A673 (cell line): ENCODE data around the gene PCED1A. TPM values are rescaled to one million over a fixed set of nuclear protein-coding genes. Genes with fewer than 3 reads are reported as not detected.

Experiments
- BruUV-seq: library from RNA; stranded (reverse); fragments of 400-500 nt; replicated peaks from 2 replicates; lab custom pipeline; 2021; lab: Mats Ljungman, UMichigan
- CTCF ChIA-PET: fragments of 300-600 bp; sonication (Branson Sonifier 250); formaldehyde crosslinking; loops from one replicate; lab custom pipeline; 2022; ENCODE audit warnings: antibody characterized with exemption; lab: Charles Lee
- POLR2A ChIA-PET: fragments of 300-600 bp; sonication (Branson Sonifier 250); formaldehyde crosslinking; loops from one replicate; lab custom pipeline; 2022; ENCODE audit warnings: antibody characterized with exemption; ENCODE audit not compliant: low non-redundant PET; lab: Charles Lee
- DNase-seq: peaks from one replicate; pipeline ENCODE4 v3.0.0-alpha.2; 2015; ENCODE audit warnings: low spot score
- H3K27ac ChIP-seq: fragments of 200-600 bp; sonication (generic); 2 replicates; pipeline ENCODE4 v1.5.1; 2016; ENCODE audit warnings: mixed run types, low read depth, mild to moderate bottlenecking, mixed read lengths, antibody characterized with exemption, low read length; ENCODE audit not compliant: poor library complexity, severe bottlenecking
- H3K27me3 ChIP-seq: fragments of 200-600 bp; sonication (generic); replicated peaks from 2 replicates; pipeline ENCODE4 v1.6.1; 2017; ENCODE audit warnings: mixed run types, low read depth, mild to moderate bottlenecking, mixed read lengths, antibody characterized with exemption, low read length; ENCODE audit not compliant: insufficient read depth, poor library complexity
- H3K36me3 ChIP-seq: fragments of 200-600 bp; sonication (generic); 2 replicates; pipeline ENCODE4 v1.6.1; 2016; ENCODE audit warnings: mixed run types, mild to moderate bottlenecking, mixed read lengths, antibody characterized with exemption, low read length; ENCODE audit not compliant: insufficient read depth, poor library complexity, severe bottlenecking
- H3K4me1 ChIP-seq: fragments of 200-600 bp; sonication (generic); 2 replicates; pipeline ENCODE4 v1.6.1; 2017; ENCODE audit warnings: mixed run types, mild to moderate bottlenecking, mixed read lengths, antibody characterized with exemption, low read length; ENCODE audit not compliant: insufficient read depth, poor library complexity, severe bottlenecking
- H3K4me3 ChIP-seq: fragments of 200-600 bp; sonication (generic); 2 replicates; pipeline ENCODE4 v1.5.1; 2016; ENCODE audit warnings: low read depth, mixed run types, mild to moderate bottlenecking, mixed read lengths, low read length; ENCODE audit not compliant: poor library complexity, severe bottlenecking
- H3K9me3 ChIP-seq: fragments of 200-600 bp; sonication (generic); 2 replicates; pipeline ENCODE4 v1.6.1; 2016; ENCODE audit warnings: mixed run types, low read depth, mild to moderate bottlenecking, mixed read lengths, antibody characterized with exemption, low read length; ENCODE audit not compliant: poor library complexity, severe bottlenecking
- EZH2 ChIP-seq: fragments of 200-600 bp; sonication (generic); IDR thresholded peaks from 2 replicates; pipeline ENCODE4 v1.6.1; 2017; ENCODE audit warnings: borderline replicate concordance, low read depth, mild to moderate bottlenecking, mixed read lengths, antibody characterized with exemption, low read length; ENCODE audit not compliant: poor library complexity, severe bottlenecking
- intact Hi-C: fragments of 100-400 bp; cut with micrococcal nuclease; formaldehyde crosslinking; loops from one replicate; pipeline ENCODE4 v1.10.0; 2022; ENCODE audit not compliant: unreplicated experiment
- total RNA-seq: library from RNA; stranded (reverse); gene quantifications from 2 replicates; pipeline ENCODE4 v1.2.3, GENCODE V29; 2021
- TF ChIP-seq, protein P1 (sequence below): fragments of 300-800, 200-600 bp; sonication (generic); conservative IDR thresholded peaks from 2 replicates; pipeline ENCODE4 v1.5.1; 2017; ENCODE audit warnings: low read depth, mild to moderate bottlenecking, antibody characterized with exemption, low read length, moderate library complexity, mixed read lengths

Gene PCED1A
- total RNA-seq, 1 experiment from 2014 or later, result 32.8 TPM

DNA sequence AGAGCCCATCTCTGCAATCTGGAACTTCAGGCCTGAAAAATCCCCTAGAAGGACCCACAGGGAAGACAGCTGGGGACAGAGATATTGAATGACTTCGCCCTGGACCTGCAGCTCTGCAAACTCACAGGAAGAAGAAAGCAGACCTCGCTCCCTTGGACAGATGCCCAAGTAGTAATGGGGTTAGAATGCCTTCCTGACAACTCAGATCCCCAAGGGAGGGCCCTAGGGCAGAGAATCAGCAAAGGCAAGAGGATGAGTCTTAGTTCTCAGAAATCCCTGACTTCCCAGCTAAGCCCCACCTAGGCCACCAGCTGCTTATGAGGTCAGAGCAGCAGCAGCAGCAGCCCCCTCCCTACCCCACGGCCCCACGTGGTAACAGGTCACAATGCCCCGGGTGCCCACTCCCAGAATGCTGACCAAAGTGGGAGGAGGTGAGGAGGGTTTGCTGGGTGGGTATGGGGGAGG, 25.8 kb downstream of the PCED1A start, which contains the start of gene C20orf141:
C20orf141 (plus strand) TSS at position 401 of the 465 bp plus-strand sequence. CDS start 198 bp downstream, outside the sequence.
- POLR2A ChIA-PET, result no interaction called here
- Histone ChIP-seq H3K27me3 (no peaks in the 10 kb centered on the region), H3K36me3 (no peaks in the 10 kb centered on the region), H3K4me3 (no peak within 1 kb of the TSS), H3K9me3 (peaks cover 17% of the 10 kb centered on the region), H3K4me1 (peaks cover 17% of the 10 kb centered on the region), H3K27ac (peak within 1 kb of the TSS; percentile 49)
- intact Hi-C loops, result no loop called here
- no TSS peak for BruUV-seq
- CTCF ChIA-PET, result no interaction called here
- TF ChIP-seq, protein P1, sequence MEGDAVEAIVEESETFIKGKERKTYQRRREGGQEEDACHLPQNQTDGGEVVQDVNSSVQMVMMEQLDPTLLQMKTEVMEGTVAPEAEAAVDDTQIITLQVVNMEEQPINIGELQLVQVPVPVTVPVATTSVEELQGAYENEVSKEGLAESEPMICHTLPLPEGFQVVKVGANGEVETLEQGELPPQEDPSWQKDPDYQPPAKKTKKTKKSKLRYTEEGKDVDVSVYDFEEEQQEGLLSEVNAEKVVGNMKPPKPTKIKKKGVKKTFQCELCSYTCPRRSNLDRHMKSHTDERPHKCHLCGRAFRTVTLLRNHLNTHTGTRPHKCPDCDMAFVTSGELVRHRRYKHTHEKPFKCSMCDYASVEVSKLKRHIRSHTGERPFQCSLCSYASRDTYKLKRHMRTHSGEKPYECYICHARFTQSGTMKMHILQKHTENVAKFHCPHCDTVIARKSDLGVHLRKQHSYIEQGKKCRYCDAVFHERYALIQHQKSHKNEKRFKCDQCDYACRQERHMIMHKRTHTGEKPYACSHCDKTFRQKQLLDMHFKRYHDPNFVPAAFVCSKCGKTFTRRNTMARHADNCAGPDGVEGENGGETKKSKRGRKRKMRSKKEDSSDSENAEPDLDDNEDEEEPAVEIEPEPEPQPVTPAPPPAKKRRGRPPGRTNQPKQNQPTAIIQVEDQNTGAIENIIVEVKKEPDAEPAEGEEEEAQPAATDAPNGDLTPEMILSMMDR, result no peak
- no peak for TF ChIP-seq EZH2
- DNase-seq, result peak; percentile 96

DNA sequence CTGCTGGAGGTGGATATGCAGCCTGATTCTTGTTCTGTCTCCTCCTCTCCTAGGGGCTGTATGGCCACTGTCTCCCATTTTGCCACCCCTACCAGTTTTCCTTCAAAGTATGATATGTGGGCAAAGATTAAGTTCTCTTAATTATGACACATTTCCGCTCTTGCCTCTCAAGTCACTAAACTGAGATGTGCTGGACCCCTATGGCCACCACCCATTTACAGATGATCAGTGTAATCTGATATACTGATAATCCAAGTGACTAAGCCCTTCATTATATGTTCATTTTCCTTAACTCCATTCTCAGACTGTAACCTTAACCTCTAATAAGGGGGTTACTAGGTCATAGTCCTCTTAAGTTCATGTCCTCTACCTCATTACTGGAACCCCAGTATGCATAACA, 26.4 kb downstream of the PCED1A start:
- CTCF ChIA-PET, result no interaction called here
- BruUV-seq, result no TSS peak
- Histone ChIP-seq H3K9me3 (peaks cover 17% of the 10 kb centered on the region), H3K4me3 (no peak overlapping the region), H3K27me3 (no peaks in the 10 kb centered on the region), H3K4me1 (peaks cover 17% of the 10 kb centered on the region), H3K27ac (peak overlapping the region; percentile 49), H3K36me3 (no peaks in the 10 kb centered on the region)
- TF ChIP-seq EZH2, result no peak
- TF ChIP-seq, protein P1, result no peak
- POLR2A ChIA-PET, result no interaction called here
- peak; percentile 69 for DNase-seq
- intact Hi-C loops, result no loop called here

- Histone ChIP-seq H3K36me3 (no peaks in the 10 kb centered on the region), H3K4me3 (no peak overlapping the region), H3K27me3 (no peaks in the 10 kb centered on the region), H3K27ac (no peak overlapping the region), H3K9me3 (peaks cover 17% of the 10 kb centered on the region), H3K4me1 (peaks cover 17% of the 10 kb centered on the region)
- DNase-seq, result no peak
- intact Hi-C loops, result no loop called here
- ChIA-PET CTCF (no interaction called here), POLR2A (no interaction called here)
- no TSS peak for BruUV-seq
- TF ChIP-seq EZH2, result no peak
- TF ChIP-seq, protein P1, result no peak
Observed at GRCh38 chr20:2812189-2812588, 28.3 kb downstream of the PCED1A start.
